Effector memory CD4-positive, alpha-beta T cell (primary cell): ENCODE data around the gene NAA15.
"Not testable (repeated sequence)": the region's sequence is repeated elsewhere in the genome, so short reads cannot be mapped to it uniquely, and the experiment has no call there.

Experiments
- DNase-seq, 3 donors: peaks; one replicate each; pipeline ENCODE4 v3.0.0-alpha.2; 2020
- H3K27ac ChIP-seq: 2 replicates; pipeline ENCODE4 v1.7.0; 2013; ENCODE audit warnings: mild to moderate bottlenecking, low read length, moderate library complexity; ENCODE audit not compliant: insufficient read depth, poor library complexity, severe bottlenecking
- H3K27me3 ChIP-seq: replicated peaks from 2 replicates; pipeline ENCODE4 v1.7.0; 2013; ENCODE audit warnings: mild to moderate bottlenecking, low read length; ENCODE audit not compliant: insufficient read depth, control insufficient read depth, poor library complexity, severe bottlenecking
- H3K36me3 ChIP-seq: 2 replicates; pipeline ENCODE4 v1.7.0; 2013; ENCODE audit warnings: mild to moderate bottlenecking, low read length, moderate library complexity; ENCODE audit not compliant: control insufficient read depth, insufficient read depth
- H3K4me1 ChIP-seq: 2 replicates; pipeline ENCODE4 v1.7.0; 2013; ENCODE audit warnings: low read length, mild to moderate bottlenecking; ENCODE audit not compliant: control insufficient read depth, insufficient read depth, poor library complexity, severe bottlenecking
- H3K4me3 ChIP-seq: 2 replicates; pipeline ENCODE4 v1.7.0; 2013; ENCODE audit warnings: low read length, low read depth, mild to moderate bottlenecking; ENCODE audit not compliant: insufficient read depth, poor library complexity, severe bottlenecking
- H3K9me3 ChIP-seq: 2 replicates; pipeline ENCODE4 v1.7.0; 2013; ENCODE audit warnings: mild to moderate bottlenecking, low read length, moderate library complexity; ENCODE audit not compliant: control insufficient read depth

The NAA15 gene

GRCh38 chr4:139454111-139455045, 153.1 kb downstream of the NAA15 start, which contains the start of gene RAB33B:
Gene RAB33B (plus strand): TSS chr4:139454121. CDS start chr4:139454196, 75 bp downstream.
- no peaks in the 10 kb centered on the region for H3K27me3 ChIP-seq
- no peaks in the 10 kb centered on the region for H3K9me3 ChIP-seq
- no peak for DNase-seq
- H3K27ac ChIP-seq: peak within 1 kb of the TSS; percentile 95
- no peaks in the 10 kb centered on the region for H3K36me3 ChIP-seq
- H3K4me3 ChIP-seq: peak within 1 kb of the TSS; percentile 71
- H3K4me1 ChIP-seq: peaks cover 13% of the 10 kb centered on the region

GRCh38 chr4:139455126-139455538, 153.8 kb downstream of the NAA15 start:
- no peak for DNase-seq
- Histone ChIP-seq H3K27me3 (no peaks in the 10 kb centered on the region), H3K4me3 (peak overlapping the region; percentile 71), H3K4me1 (peaks cover 13% of the 10 kb centered on the region), H3K27ac (no peak overlapping the region), H3K9me3 (no peaks in the 10 kb centered on the region), H3K36me3 (no peaks in the 10 kb centered on the region)

DNA sequence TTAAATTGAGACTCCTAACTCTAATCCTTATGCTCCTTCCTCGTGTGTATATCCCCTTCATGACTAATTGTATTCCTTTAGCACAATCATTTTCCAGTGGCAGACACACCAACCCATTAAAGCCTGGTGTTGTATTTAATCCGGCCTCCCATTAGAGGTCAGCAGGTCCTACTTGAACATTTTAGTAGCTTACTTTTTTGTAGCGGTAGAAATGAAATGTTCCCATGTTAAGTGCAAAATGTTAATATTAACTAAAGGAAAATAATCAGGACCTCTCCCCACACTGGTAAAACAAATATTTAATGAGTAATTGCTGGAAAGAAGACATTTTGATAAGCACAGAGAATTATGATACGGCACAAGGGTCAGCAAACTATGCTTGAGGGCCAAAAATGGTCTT, 156.0 kb downstream of the NAA15 start:
- Histone ChIP-seq H3K4me3 (no peak overlapping the region), H3K36me3 (peaks cover 6% of the 10 kb centered on the region), H3K4me1 (peaks cover 13% of the 10 kb centered on the region), H3K9me3 (no peaks in the 10 kb centered on the region), H3K27ac (no peak overlapping the region), H3K27me3 (no peaks in the 10 kb centered on the region)
- DNase-seq: no peak

- peaks cover 9% of the 10 kb centered on the region for H3K4me1 ChIP-seq
- no peak overlapping the region for H3K27ac ChIP-seq
- peaks cover 8% of the 10 kb centered on the region for H3K36me3 ChIP-seq
Measured at GRCh38 chr4:139458543-139458942, 157.2 kb downstream of the NAA15 start.

GRCh38 chr4:139458999-139459398, 157.7 kb downstream of the NAA15 start:
- DNase-seq: no peak
- H3K36me3 ChIP-seq: peaks cover 10% of the 10 kb centered on the region
- H3K27me3 ChIP-seq: no peaks in the 10 kb centered on the region
- H3K4me3 ChIP-seq: no peak overlapping the region
- H3K9me3 ChIP-seq: no peaks in the 10 kb centered on the region
- H3K4me1 ChIP-seq: peaks cover 9% of the 10 kb centered on the region
- H3K27ac ChIP-seq: no peak overlapping the region

More at GRCh38 chr4:139458543-139458942, 157.2 kb downstream of the NAA15 start:
- DNase-seq: no peak
- no peaks in the 10 kb centered on the region for H3K9me3 ChIP-seq
- no peak overlapping the region for H3K4me3 ChIP-seq
- no peaks in the 10 kb centered on the region for H3K27me3 ChIP-seq

GRCh38 chr4:139460565-139460964, 159.3 kb downstream of the NAA15 start:
- Histone ChIP-seq H3K27ac (no peak overlapping the region), H3K9me3 (no peaks in the 10 kb centered on the region), H3K27me3 (no peaks in the 10 kb centered on the region), H3K36me3 (peaks cover 10% of the 10 kb centered on the region), H3K4me1 (no peaks in the 10 kb centered on the region), H3K4me3 (no peak overlapping the region)
- DNase-seq: no peak

GRCh38 chr4:139461022-139461628, 159.8 kb downstream of the NAA15 start:
- no peak overlapping the region for H3K27ac ChIP-seq
- DNase-seq: no peak
- H3K4me3 ChIP-seq: no peak overlapping the region
- H3K36me3 ChIP-seq: peaks cover 10% of the 10 kb centered on the region
- no peaks in the 10 kb centered on the region for H3K4me1 ChIP-seq
- H3K27me3 ChIP-seq: no peaks in the 10 kb centered on the region
- no peaks in the 10 kb centered on the region for H3K9me3 ChIP-seq

DNA sequence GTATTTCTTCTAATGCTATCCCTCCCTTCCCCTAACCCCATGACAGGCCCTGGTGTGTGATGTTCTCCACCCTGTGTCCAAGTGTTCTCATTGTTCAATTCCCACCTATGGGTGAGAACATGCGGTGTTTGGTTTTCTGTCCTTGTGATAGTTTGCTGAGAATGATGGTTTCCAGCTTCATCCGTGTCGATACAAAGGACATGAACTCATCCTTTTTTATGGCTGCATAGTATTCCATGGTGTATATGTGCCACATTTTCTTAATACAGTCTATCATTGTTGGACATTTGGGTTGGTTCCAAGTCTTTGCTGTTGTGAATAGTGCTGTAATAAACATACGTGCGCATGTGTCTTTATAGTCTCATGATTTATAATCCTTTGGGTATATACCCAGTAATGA, 163.2 kb downstream of the NAA15 start:
- not testable (repeated sequence) for DNase-seq, H3K27me3 ChIP-seq, H3K27ac ChIP-seq, H3K9me3 ChIP-seq, H3K4me3 ChIP-seq, H3K4me1 ChIP-seq
- peaks cover 10% of the 10 kb centered on the region for H3K36me3 ChIP-seq

DNA sequence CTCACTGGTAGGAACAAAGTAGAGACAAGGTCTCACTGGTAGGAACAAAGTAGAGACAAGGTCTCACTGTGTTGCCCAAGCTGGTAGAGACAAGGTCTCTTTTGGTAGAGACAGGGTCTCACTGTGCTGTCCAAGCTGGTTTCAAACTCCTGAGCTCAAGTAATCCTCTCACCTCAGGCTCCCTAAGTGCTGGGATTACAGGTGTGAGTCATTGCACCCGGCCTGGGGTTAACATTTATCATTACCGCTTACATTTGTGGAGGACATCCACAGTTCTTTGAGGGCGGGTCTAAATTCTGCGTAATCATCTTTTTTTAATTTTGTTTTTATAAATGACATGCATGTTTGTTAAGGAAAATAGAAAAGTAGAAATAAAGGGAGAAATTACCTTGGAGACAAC, 164.6 kb downstream of the NAA15 start:
- no peaks in the 10 kb centered on the region for H3K27me3 ChIP-seq
- no peak overlapping the region for H3K4me3 ChIP-seq
- H3K9me3 ChIP-seq: no peaks in the 10 kb centered on the region
- DNase-seq: no peak
- H3K27ac ChIP-seq: no peak overlapping the region
- H3K36me3 ChIP-seq: peaks cover 8% of the 10 kb centered on the region
- no peaks in the 10 kb centered on the region for H3K4me1 ChIP-seq

- not testable (repeated sequence) for H3K9me3 ChIP-seq, H3K27me3 ChIP-seq, H3K4me1 ChIP-seq, H3K27ac ChIP-seq, DNase-seq, H3K4me3 ChIP-seq
- peaks cover 14% of the 10 kb centered on the region for H3K36me3 ChIP-seq
Measured at GRCh38 chr4:139468756-139469155, 167.5 kb downstream of the NAA15 start.
